SK-N-MC (cell line): Measurements from ENCODE around the gene LBP.
"Not testable (repeated sequence)": the region's sequence is repeated elsewhere in the genome, so short reads cannot be mapped to it uniquely, and the experiment has no call there.

Source experiments
- DNase-seq: peaks from one replicate; pipeline ENCODE4 v3.0.0-alpha.2; 2011; ENCODE audit warnings: low read depth, low spot score
- H3K27ac ChIP-seq: fragments of 200-600 bp; sonication (generic); 2 replicates; pipeline ENCODE4 v1.5.1; 2016; ENCODE audit warnings: mixed run types
- H3K36me3 ChIP-seq: fragments of 200-600 bp; sonication (generic); 2 replicates; pipeline ENCODE4 v1.6.1; 2017; ENCODE audit warnings: antibody characterized with exemption, low read length, mixed read lengths; ENCODE audit not compliant: insufficient read depth
- H3K4me3 ChIP-seq: fragments of 200-600 bp; sonication (generic); 2 replicates; pipeline ENCODE4 v1.5.1; 2016
- H3K9ac ChIP-seq: fragments of 200-600 bp; sonication (generic); 2 replicates; pipeline ENCODE4 v1.8.0; 2017; ENCODE audit warnings: mixed run types, mixed read lengths; ENCODE audit not compliant: insufficient read length
- H3K9me3 ChIP-seq: fragments of 200-600 bp; sonication (generic); 2 replicates; pipeline ENCODE4 v1.6.1; 2017; ENCODE audit warnings: low read depth, mild to moderate bottlenecking, antibody characterized with exemption, low read length, moderate library complexity, mixed read lengths
- EZH2 ChIP-seq: fragments of 200-600 bp; sonication (generic); IDR thresholded peaks from one replicate; pipeline ENCODE4 v1.6.1; 2017; ENCODE audit warnings: antibody characterized with exemption
- FOXP2 ChIP-seq: optimal IDR thresholded peaks from 2 replicates; pipeline ENCODE3; 2011; ENCODE audit warnings: mild to moderate bottlenecking, moderate library complexity; ENCODE audit not compliant: insufficient read depth; ENCODE audit errors: extremely low read length, control extremely low read depth
- POLR2AphosphoS5 ChIP-seq: IDR thresholded peaks from 2 replicates; pipeline ENCODE4 v1.6.1; 2012; ENCODE audit warnings: mild to moderate bottlenecking, low read depth, low read length, borderline replicate concordance

Gene LBP

GRCh38 chr20:38330638-38331037 is 15.6 kb upstream of the LBP start:
- H3K9me3 ChIP-seq: no peaks in the 10 kb centered on the region
- TF ChIP-seq FOXP2: no peak
- no peak overlapping the region for H3K4me3 ChIP-seq
- H3K27ac ChIP-seq: no peak overlapping the region
- H3K36me3 ChIP-seq: no peaks in the 10 kb centered on the region
- H3K9ac ChIP-seq: no peak overlapping the region
- DNase-seq: no peak

- DNase-seq: no peak
- TF ChIP-seq EZH2 (no peak), POLR2AphosphoS5 (no peak), FOXP2 (no peak)
- no peak overlapping the region for H3K27ac ChIP-seq
- H3K36me3 ChIP-seq: no peaks in the 10 kb centered on the region
- no peaks in the 10 kb centered on the region for H3K9me3 ChIP-seq
- H3K9ac ChIP-seq: no peak overlapping the region
- no peak overlapping the region for H3K4me3 ChIP-seq
These were observed 15.0 kb upstream of the LBP start for GRCh38 chr20:38331245-38331644.

GRCh38 chr20:38331814-38332213 is 14.5 kb upstream of the LBP start:
- Histone ChIP-seq H3K36me3 (no peaks in the 10 kb centered on the region), H3K27ac (no peak overlapping the region), H3K9me3 (no peaks in the 10 kb centered on the region), H3K9ac (no peak overlapping the region), H3K4me3 (no peak overlapping the region)
- DNase-seq: no peak
- no peak for TF ChIP-seq EZH2
- TF ChIP-seq POLR2AphosphoS5: no peak
- no peak for TF ChIP-seq FOXP2

- no peak for DNase-seq
- H3K36me3 ChIP-seq: no peaks in the 10 kb centered on the region
- H3K9me3 ChIP-seq: no peaks in the 10 kb centered on the region
- no peak overlapping the region for H3K9ac ChIP-seq
- H3K4me3 ChIP-seq: no peak overlapping the region
- TF ChIP-seq EZH2 (no peak), FOXP2 (no peak), POLR2AphosphoS5 (no peak)
- no peak overlapping the region for H3K27ac ChIP-seq
These were observed 12.3 kb upstream of the LBP start for GRCh38 chr20:38334016-38334415.

GRCh38 chr20:38336726-38337125 is 9.6 kb upstream of the LBP start:
- Histone ChIP-seq H3K36me3 (no peaks in the 10 kb centered on the region), H3K9me3 (no peaks in the 10 kb centered on the region), H3K27ac (no peak overlapping the region), H3K4me3 (peak overlapping the region; percentile 23), H3K9ac (no peak overlapping the region)
- DNase-seq: no peak
- TF ChIP-seq POLR2AphosphoS5 (no peak), FOXP2 (no peak), EZH2 (no peak)

GRCh38 chr20:38337561-38338140 is 8.6 kb upstream of the LBP start:
- H3K4me3 ChIP-seq: no peak overlapping the region
- no peak overlapping the region for H3K27ac ChIP-seq
- no peaks in the 10 kb centered on the region for H3K9me3 ChIP-seq
- DNase-seq: no peak
- TF ChIP-seq POLR2AphosphoS5: no peak
- TF ChIP-seq FOXP2: no peak
- no peak for TF ChIP-seq EZH2
- H3K36me3 ChIP-seq: no peaks in the 10 kb centered on the region
- H3K9ac ChIP-seq: no peak overlapping the region

GRCh38 chr20:38338849-38339520 is 7.3 kb upstream of the LBP start:
- no peak overlapping the region for H3K4me3 ChIP-seq
- no peak for DNase-seq
- no peak overlapping the region for H3K27ac ChIP-seq
- H3K9me3 ChIP-seq: no peaks in the 10 kb centered on the region
- no peak overlapping the region for H3K9ac ChIP-seq
- no peaks in the 10 kb centered on the region for H3K36me3 ChIP-seq
- TF ChIP-seq EZH2 (no peak), POLR2AphosphoS5 (no peak), FOXP2 (no peak)

- not testable (repeated sequence) for H3K9ac ChIP-seq, DNase-seq, H3K27ac ChIP-seq, H3K4me3 ChIP-seq, H3K36me3 ChIP-seq, H3K9me3 ChIP-seq
These were observed 6.8 kb upstream of the LBP start for GRCh38 chr20:38339521-38339896.

- Histone ChIP-seq H3K9me3 (no peaks in the 10 kb centered on the region), H3K9ac (no peak overlapping the region), H3K36me3 (no peaks in the 10 kb centered on the region), H3K4me3 (no peak overlapping the region), H3K27ac (no peak overlapping the region)
- no peak for DNase-seq
- no peak for TF ChIP-seq FOXP2
- no peak for TF ChIP-seq EZH2
- no peak for TF ChIP-seq POLR2AphosphoS5
These were observed 6.3 kb upstream of the LBP start for GRCh38 chr20:38339997-38340396.
